GM12878 (cell line): ENCODE results near the gene ITPR2. TPM values are rescaled to one million over a fixed set of nuclear protein-coding genes. Genes with fewer than 3 reads are reported as not detected.
A peak's percentile ranks its signal among the peaks of the same experiment; 100 is the strongest.

ENCODE experiments used
- BACH1 ChIP-seq: fragments of 450-650 bp; IDR thresholded peaks from 2 replicates; pipeline ENCODE4 v1.6.1; 2017; ENCODE audit warnings: mild to moderate bottlenecking, borderline replicate concordance
- POLR2A ChIP-seq: IDR thresholded peaks from 2 replicates; pipeline ENCODE4 v1.6.1; 2011; ENCODE audit warnings: low read depth, mild to moderate bottlenecking, low read length
- RAD51 ChIP-seq: fragments of 450-650 bp; IDR thresholded peaks from 2 replicates; pipeline ENCODE4 v1.6.1; 2016; ENCODE audit warnings: moderate library complexity, mild to moderate bottlenecking, inconsistent platforms
- STAT3 ChIP-seq: IDR thresholded peaks from 2 replicates; pipeline ENCODE4 v1.6.1; 2011; ENCODE audit warnings: low read depth, low read length, improper control_type of control experiment
- polyA plus RNA-seq, 11 experiments: library from polyadenylated mRNA; depleted of rRNA in 4 of 11; unstranded in 6 of 11; stranded (reverse) in 5 of 11; fragments of >200 nt; fragmentation: Nextera tagmentation in 4 of 11; fragmentation: Illumina TruSeq in 1 of 11; extraction: Ambion mirVana in 4 of 11; extraction: Trizol in 1 of 11; gene quantifications; 1 replicate in 1 of 11; 2 replicates in 10 of 11; pipeline versions ENCODE4 v1.2.1 to v1.2.3, GENCODE V29; 2011 to 2016; ENCODE audit warnings: inconsistent platforms in 2 of 11, missing spikeins in 2 of 11, low read depth in 1 of 11
- total RNA-seq, 4 experiments: library from RNA; depleted of rRNA in 3 of 4; stranded (reverse); fragments of >200 nt in 3 of 4; fragmentation: Illumina TruSeq in 1 of 4; extraction: Trizol in 1 of 4; gene quantifications; 2 replicates each; pipeline versions ENCODE4 v1.2.1 to v1.2.3, GENCODE V29; 2013 to 2021
- TF ChIP-seq, protein P1 (sequence below): fragments of 450-650 bp; IDR thresholded peaks from 2 replicates; pipeline ENCODE4 v1.6.1; 2017; ENCODE audit warnings: mild to moderate bottlenecking, moderate library complexity
- TF ChIP-seq, protein P2 (sequence below): fragments of 450-650 bp; formaldehyde crosslinking; IDR thresholded peaks from 2 replicates; pipeline ENCODE4 v1.4.0; 2022; ENCODE audit warnings: mild to moderate bottlenecking, moderate library complexity

Gene ITPR2
- total and polyA plus RNA-seq, 10 of the 15 experiments (the other 5 are each of a cell fraction or from before 2014, with no cell fraction given), result 7.5 to 76.2 (median 47.1) TPM

DNA sequence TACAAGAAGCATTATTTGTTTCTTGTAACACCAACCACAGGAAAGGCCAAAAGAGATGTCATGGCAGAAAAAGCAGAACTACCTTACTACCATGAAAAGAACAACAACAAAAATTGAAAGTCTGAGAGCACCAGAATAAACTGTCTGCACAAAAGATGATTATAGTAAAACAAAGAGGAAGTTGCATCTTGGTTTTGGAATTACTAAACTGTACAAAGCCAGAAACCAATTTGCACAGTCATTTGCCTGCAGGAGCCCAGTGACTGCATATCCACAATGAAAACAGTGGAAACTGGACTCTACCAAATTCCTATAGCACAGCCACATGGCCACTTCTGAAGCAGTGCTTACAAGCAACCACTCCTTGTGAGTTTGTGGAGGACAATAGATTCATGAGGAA lies 361.4 kb downstream of the ITPR2 start (continued):
- TF ChIP-seq, protein P1, sequence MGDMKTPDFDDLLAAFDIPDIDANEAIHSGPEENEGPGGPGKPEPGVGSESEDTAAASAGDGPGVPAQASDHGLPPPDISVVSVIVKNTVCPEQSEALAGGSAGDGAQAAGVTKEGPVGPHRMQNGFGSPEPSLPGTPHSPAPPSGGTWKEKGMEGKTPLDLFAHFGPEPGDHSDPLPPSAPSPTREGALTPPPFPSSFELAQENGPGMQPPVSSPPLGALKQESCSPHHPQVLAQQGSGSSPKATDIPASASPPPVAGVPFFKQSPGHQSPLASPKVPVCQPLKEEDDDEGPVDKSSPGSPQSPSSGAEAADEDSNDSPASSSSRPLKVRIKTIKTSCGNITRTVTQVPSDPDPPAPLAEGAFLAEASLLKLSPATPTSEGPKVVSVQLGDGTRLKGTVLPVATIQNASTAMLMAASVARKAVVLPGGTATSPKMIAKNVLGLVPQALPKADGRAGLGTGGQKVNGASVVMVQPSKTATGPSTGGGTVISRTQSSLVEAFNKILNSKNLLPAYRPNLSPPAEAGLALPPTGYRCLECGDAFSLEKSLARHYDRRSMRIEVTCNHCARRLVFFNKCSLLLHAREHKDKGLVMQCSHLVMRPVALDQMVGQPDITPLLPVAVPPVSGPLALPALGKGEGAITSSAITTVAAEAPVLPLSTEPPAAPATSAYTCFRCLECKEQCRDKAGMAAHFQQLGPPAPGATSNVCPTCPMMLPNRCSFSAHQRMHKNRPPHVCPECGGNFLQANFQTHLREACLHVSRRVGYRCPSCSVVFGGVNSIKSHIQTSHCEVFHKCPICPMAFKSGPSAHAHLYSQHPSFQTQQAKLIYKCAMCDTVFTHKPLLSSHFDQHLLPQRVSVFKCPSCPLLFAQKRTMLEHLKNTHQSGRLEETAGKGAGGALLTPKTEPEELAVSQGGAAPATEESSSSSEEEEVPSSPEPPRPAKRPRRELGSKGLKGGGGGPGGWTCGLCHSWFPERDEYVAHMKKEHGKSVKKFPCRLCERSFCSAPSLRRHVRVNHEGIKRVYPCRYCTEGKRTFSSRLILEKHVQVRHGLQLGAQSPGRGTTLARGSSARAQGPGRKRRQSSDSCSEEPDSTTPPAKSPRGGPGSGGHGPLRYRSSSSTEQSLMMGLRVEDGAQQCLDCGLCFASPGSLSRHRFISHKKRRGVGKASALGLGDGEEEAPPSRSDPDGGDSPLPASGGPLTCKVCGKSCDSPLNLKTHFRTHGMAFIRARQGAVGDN, result no peak
- TF ChIP-seq POLR2A (no peak), RAD51 (peak; percentile 19; the same call in 1 of the 2 replicates), BACH1 (peak; percentile 68; the same call in 1 of the 2 replicates), STAT3 (0 out of 2 replicates have a peak, but pooled peaks have one; percentile 59)
- TF ChIP-seq, protein P2, sequence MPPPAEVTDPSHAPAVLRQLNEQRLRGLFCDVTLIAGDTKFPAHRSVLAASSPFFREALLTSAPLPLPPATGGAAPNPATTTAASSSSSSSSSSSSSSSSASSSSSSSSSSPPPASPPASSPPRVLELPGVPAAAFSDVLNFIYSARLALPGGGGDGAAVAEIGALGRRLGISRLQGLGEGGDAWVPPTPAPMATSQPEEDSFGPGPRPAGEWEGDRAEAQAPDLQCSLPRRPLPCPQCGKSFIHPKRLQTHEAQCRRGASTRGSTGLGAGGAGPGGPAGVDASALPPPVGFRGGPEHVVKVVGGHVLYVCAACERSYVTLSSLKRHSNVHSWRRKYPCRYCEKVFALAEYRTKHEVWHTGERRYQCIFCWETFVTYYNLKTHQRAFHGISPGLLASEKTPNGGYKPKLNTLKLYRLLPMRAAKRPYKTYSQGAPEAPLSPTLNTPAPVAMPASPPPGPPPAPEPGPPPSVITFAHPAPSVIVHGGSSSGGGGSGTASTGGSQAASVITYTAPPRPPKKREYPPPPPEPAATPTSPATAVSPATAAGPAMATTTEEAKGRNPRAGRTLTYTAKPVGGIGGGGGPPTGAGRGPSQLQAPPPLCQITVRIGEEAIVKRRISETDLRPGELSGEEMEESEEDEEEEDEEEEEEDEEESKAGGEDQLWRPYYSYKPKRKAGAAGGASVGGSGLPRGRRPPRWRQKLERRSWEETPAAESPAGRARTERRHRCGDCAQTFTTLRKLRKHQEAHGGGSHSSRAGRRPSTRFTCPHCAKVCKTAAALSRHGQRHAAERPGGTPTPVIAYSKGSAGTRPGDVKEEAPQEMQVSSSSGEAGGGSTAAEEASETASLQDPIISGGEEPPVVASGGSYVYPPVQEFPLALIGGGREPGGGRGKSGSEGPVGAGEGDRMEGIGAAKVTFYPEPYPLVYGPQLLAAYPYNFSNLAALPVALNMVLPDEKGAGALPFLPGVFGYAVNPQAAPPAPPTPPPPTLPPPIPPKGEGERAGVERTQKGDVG, result no peak
